Sciatic nerve (tissue), 2 donors: Measurements from ENCODE around the gene CD164L2. TPM values are rescaled to one million over a fixed set of nuclear protein-coding genes. Genes with fewer than 3 reads are reported as not detected.
"Not testable (repeated sequence)": the region's sequence is repeated elsewhere in the genome, so short reads cannot be mapped to it uniquely, and the experiment has no call there.

Experiments used
- ATAC-seq: fragments of 200-7000 bp; cut with Tn5 transposase; one replicate; pipeline ENCODE4 v1.9.1; 2020; ENCODE audit warnings: mild to moderate bottlenecking, moderate library complexity
- DNase-seq: peaks from one replicate; pipeline ENCODE4 v3.0.0-alpha.2; 2020; ENCODE audit warnings: low spot score
- intact Hi-C: fragments of 100-400 bp; cut with DNase I; formaldehyde crosslinking; loops from one replicate; pipeline ENCODE4 v1.14.2; 2022
- total RNA-seq: library from RNA; stranded (reverse); fragmentation: NEBNext Ultra II Directional; extraction: Animal tissue kit (Norgen Biotek cat#: 25700); gene quantifications from one replicate; pipeline ENCODE4 v1.2.1, GENCODE V29; 2021
- donor health status: DM: no; HTN: no; CAD: no.
- donor health status: DM: no; HTN: no; CAD: no.

The CD164L2 gene
- not detected for total RNA-seq

DNA sequence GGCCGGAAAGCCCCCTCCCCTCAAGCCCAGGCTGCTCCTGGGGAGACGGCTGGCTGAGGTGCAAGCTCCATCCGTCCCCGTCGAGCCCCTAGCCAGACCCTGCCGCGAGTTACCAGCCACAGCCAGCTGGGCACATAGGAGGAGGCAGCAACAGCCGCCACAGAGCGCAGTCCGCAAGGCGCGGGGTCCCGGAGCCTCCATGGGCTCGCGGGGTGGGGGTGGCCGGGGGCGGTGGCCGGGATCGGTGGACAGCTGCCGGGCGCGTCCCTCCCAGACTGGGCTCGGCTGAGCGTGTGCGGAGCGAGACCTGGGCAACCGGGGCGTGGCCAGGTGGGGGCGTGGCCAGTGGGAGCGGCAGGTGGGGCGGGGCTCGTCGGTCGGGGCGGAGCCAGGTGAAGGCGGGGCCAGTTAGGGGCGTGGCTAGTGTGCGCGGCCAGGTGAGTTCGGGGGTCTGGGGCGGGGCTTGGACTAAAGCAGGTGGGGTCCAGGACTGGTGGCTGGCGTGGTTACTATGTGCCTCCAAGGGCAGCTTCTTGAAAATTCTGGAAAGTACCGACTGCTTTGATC is at the start of gene CD164L2:
TSS of gene CD164L2 (minus strand) at position 295 of the 567 bp plus-strand sequence. CDS start at position 201, 94 bp downstream.
- DNase-seq (no peak), ATAC-seq (no peak)
- intact Hi-C loops, result no loop called here

- ATAC-seq, intact Hi-C loops, DNase-seq: not testable (repeated sequence)
These were observed 49.6 kb upstream of the CD164L2 start for GRCh38 chr1:27432725-27433124.

GRCh38 chr1:27431601-27431940 is 48.4 kb upstream of the CD164L2 start:
- intact Hi-C loops, result no loop called here
- ATAC-seq (no peak), DNase-seq (no peak)

GRCh38 chr1:27430903-27431600 is 47.9 kb upstream of the CD164L2 start:
- intact Hi-C loops, result no loop called here
- peak; percentile 59 for ATAC-seq

GRCh38 chr1:27429029-27429425 is 45.9 kb upstream of the CD164L2 start:
- intact Hi-C loops, result no loop called here
- DNase-seq (no peak), ATAC-seq (peak; percentile 4)

More at GRCh38 chr1:27430903-27431600, 47.9 kb upstream of the CD164L2 start:
- no peak for DNase-seq

GRCh38 chr1:27428316-27429028 is 45.3 kb upstream of the CD164L2 start:
- DNase-seq (no peak), ATAC-seq (peak; percentile 57)
- intact Hi-C loops, result no loop called here

DNA sequence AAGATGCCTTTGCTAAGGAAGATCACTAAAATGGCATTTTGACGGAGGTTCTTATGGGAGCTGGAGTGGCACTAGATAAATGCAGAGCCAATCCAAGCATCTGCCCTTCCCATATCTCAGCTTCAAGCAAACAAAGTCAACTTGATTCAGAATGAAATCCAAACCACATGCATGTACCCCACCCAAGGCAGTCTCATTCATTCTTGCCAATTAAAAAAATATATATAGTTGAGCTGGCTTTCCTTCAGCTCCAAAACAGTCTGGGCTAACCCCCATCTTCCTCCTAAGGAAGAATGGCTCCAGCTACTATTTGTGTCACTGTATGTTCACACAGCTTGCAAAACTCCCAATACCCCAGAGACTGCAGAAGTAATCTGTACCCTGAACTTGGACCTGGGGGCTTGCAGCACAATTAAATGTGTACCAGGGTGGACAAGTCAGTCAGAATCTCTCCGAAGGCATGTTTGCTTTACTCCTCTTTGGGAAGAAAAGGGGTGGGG is 44.7 kb upstream of the CD164L2 start:
- intact Hi-C loops, result no loop called here
- ATAC-seq (peak; percentile 3), DNase-seq (no peak)

GRCh38 chr1:27427329-27427728 is 44.2 kb upstream of the CD164L2 start:
- ATAC-seq, result peak; percentile 11
- no peak for DNase-seq
- intact Hi-C loops, result no loop called here

DNA sequence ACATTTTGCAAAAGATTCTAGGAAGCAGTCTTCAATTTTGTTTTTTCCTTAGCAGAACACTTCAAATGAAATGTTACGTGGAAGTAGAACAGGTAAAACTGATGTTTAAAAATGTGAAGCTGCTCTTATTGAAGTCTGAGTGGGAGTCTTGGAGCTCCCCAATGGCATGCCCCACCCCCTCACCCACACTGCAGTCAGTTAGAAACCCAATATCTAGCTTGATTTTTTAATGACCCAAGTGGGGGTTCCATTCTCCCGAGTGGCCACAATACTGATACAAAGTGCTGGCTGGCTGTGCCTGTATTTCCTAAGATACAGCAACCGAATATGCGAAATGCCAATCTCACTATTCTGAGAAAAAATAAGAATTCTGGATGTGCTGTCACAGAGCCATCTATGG is 40.6 kb upstream of the CD164L2 start:
- DNase-seq, result no peak
- intact Hi-C loops, result no loop called here
- ATAC-seq, result no peak

GRCh38 chr1:27418326-27419185 is 35.4 kb upstream of the CD164L2 start:
- intact Hi-C loops, result loop anchor here (10.0 kb wide), 1 partner anchor 66 kb away; no protein-coding TSS in a partner anchor
- DNase-seq (peak; percentile 78), ATAC-seq (peak; percentile 96)

DNA sequence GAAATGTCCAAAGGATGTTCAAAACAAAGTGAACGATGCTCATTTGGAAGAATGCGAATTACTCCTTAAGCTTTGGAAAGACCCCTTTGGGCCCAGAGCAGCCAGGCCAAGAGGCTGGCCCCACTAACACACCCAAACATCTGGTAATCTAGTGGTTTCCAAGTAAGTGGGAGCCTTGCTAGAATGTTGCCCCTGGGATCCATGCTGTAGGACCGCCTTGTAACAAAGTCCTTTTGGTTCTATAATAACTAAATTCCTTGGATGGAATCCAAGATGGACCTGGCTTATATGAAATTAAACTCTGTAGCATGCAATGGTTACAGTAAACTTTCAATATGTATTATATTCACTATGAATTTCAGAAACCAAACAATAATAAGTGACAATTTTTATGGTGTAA is 34.6 kb upstream of the CD164L2 start:
- DNase-seq, result no peak
- ATAC-seq, result no peak
- intact Hi-C loops, result loop anchor here (10.0 kb wide), 1 partner anchor 67 kb away; no protein-coding TSS in a partner anchor

GRCh38 chr1:27416387-27417111 is 33.4 kb upstream of the CD164L2 start:
- DNase-seq, result no peak
- intact Hi-C loops, result loop anchor here (10.0 kb wide), 1 partner anchor 68 kb away; no protein-coding TSS in a partner anchor
- ATAC-seq, result peak; percentile 30

- intact Hi-C loops, result loop anchor here (10.0 kb wide), 1 partner anchor 71 kb away; no protein-coding TSS in a partner anchor
- no peak for ATAC-seq
- DNase-seq, result no peak
These were observed 31.0 kb upstream of the CD164L2 start for GRCh38 chr1:27414091-27414490.

DNA sequence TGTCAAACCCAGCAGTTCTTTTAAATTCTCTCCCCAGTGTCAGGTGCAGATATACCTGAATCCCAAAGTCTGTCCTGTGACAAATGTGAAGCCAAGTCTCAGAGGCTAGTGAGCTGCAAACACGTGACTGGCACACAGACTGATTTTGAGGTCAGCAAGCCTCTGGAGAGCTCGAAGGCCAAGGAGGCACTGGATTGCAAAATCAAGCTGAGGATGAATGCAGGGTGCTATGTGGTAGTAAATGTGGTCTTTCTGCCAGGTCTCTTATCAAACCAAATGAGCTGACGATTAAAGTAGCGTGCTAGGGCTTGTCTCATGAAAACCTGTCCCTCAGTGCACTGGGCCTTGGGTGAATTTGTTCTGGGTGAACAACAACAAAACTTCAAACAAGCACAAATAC is 29.9 kb upstream of the CD164L2 start:
- DNase-seq, result no peak
- ATAC-seq, result peak; percentile 38
- intact Hi-C loops, result loop anchor here (10.0 kb wide), 1 partner anchor 72 kb away; no protein-coding TSS in a partner anchor

DNA sequence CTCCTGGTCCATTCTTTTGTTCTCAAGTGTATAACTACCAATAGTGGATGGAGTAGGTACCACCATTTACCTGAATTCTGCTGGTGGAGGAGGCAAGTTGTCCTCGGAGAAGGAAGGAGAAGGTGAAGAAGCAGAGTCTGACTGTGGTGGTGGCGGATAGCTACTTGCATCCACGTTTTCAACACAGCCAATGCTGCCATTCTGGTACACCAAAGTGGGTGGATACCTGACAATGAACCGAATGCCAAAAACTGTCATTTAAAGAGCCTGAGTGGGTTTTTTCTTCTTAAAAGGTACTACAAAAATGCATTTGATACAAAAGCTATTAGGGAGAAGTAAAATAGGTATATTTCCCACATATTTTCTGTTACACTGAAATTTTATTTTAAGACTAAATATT is 29.4 kb upstream of the CD164L2 start:
- no peak for DNase-seq
- intact Hi-C loops, result loop anchor here (10.0 kb wide), 1 partner anchor 72 kb away; no protein-coding TSS in a partner anchor
- no peak for ATAC-seq

GRCh38 chr1:27410709-27411108 is 27.6 kb upstream of the CD164L2 start:
- intact Hi-C loops, result loop anchor here (10.0 kb wide), 1 partner anchor 74 kb away; no protein-coding TSS in a partner anchor
- no peak for ATAC-seq
- DNase-seq, result no peak

- intact Hi-C loops, result loop anchor here (10.0 kb wide), 1 partner anchor 75 kb away; no protein-coding TSS in a partner anchor
- ATAC-seq, result no peak
- no peak for DNase-seq
These were observed 26.5 kb upstream of the CD164L2 start for GRCh38 chr1:27409669-27410068.

DNA sequence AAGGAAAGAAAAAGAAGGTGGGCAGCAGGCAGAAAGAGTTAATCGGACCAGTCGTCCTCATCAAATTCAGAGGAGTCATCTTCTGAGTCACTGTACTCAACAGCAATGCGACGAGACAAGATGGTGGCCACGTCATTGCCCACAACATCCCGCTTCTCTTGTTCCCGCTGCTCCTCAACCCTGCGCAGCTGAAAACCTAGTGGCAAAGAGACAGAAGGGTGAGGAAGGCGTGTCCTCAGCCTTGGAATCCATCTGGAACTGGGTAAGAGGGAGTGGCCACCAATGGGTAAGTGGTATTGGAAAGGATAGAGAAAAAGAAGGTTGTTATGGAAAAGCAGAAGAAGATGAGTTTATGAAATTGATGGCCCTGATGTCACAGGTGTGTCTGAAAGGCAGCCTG is 25.0 kb upstream of the CD164L2 start:
- ATAC-seq, result no peak
- intact Hi-C loops, result no loop called here
- no peak for DNase-seq
